ENCODE data around the gene ZDHHC7.

GRCh38 chr16:85025781-85026653 is 14.7 kb upstream of the ZDHHC7 start:
- TF ChIP-seq, protein P1, sequence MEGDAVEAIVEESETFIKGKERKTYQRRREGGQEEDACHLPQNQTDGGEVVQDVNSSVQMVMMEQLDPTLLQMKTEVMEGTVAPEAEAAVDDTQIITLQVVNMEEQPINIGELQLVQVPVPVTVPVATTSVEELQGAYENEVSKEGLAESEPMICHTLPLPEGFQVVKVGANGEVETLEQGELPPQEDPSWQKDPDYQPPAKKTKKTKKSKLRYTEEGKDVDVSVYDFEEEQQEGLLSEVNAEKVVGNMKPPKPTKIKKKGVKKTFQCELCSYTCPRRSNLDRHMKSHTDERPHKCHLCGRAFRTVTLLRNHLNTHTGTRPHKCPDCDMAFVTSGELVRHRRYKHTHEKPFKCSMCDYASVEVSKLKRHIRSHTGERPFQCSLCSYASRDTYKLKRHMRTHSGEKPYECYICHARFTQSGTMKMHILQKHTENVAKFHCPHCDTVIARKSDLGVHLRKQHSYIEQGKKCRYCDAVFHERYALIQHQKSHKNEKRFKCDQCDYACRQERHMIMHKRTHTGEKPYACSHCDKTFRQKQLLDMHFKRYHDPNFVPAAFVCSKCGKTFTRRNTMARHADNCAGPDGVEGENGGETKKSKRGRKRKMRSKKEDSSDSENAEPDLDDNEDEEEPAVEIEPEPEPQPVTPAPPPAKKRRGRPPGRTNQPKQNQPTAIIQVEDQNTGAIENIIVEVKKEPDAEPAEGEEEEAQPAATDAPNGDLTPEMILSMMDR (IDR thresholded peaks at IDR 0.05) = no peak
- TF ChIP-seq ZFX (IDR thresholded peaks at IDR 0.05; ENCODE audit: borderline replicate concordance) = no peak
